Measurements from ENCODE around the gene C2CD4C.
"Not testable (repeated sequence)": the region's sequence is repeated elsewhere in the genome, so short reads cannot be mapped to it uniquely, and the experiment has no call there.

Gene C2CD4C

DNA sequence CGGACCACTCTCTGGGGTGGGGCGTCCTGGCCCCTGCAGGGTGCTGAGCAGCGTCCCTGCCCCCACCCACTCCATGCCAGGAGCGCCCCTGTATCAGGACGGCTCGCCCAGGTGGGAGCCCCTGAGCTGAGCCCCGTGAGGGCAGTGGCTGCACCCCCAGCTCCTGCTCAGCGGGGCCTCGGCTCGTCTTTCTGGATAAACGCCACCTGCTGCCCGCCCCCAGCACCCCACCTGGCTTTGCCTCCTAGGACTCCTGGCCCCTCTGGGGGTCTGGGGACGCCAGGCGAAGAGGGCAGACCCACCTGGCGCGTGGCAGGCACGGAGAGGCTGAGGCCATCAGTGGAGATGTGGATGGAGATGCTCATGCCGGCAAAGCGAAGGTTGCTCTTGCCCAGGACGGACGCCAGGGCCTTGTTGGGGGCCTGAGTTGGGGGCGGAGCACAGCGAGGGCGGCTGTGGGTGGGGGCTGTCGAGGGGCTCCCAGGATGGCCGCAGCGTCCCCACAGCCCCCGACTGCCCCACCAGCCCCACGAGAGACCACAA lies 29.5 kb upstream of the C2CD4C start:
- DNase-seq (ENCODE audit: low read depth in 4 of 4, low spot score in 1 of 4) = no peak

DNA sequence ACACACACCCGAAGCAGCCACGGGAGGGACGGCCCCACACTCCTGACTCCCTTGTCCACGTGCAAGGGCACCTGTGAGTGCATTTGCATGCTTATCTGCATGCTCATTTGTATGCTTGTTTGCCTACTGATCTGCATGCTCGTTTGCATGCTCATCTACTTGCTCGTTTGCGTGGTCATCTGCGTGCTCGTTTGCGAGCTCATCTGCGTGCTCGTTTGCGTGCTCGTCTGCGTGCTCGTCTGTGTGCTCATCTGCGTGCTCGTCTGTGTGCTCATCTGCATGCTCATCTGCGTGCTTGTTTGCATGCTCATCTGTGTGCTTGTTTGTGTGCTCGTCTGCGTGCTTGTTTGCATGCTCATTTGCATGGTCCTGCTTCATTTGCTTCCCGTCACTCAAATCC lies 28.1 kb upstream of the C2CD4C start:
- no peak for DNase-seq (ENCODE audit: low read depth in 4 of 4, low spot score in 1 of 4)

DNA sequence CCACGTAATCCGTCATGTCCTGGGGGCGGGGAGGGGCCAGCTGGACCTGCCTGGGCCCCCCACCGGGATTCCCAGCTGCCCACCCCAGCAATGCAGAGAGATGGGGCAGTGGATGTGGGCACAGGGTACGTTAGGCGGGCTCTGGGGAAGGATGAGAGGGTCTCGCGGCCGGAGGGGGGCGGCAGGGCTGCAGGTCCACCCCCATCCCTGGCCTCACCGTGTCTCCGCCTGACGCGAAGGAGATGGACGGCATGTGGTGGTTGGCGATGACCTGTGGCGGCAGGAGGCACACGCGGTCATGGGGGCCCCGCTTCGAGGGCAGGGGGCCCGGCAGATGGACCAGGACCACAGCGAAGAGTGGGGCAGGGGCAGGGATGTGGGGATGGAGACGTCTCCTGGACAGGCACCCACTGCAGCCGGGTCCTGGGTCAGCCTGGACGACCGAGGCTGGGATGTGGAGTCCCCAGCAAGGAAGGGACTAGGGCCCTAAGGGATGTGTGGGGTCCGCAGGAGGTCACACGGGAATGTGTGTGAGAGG lies 27.5 kb upstream of the C2CD4C start:
- DNase-seq (ENCODE audit: low read depth in 4 of 4, low spot score in 1 of 4) = no peak

DNA sequence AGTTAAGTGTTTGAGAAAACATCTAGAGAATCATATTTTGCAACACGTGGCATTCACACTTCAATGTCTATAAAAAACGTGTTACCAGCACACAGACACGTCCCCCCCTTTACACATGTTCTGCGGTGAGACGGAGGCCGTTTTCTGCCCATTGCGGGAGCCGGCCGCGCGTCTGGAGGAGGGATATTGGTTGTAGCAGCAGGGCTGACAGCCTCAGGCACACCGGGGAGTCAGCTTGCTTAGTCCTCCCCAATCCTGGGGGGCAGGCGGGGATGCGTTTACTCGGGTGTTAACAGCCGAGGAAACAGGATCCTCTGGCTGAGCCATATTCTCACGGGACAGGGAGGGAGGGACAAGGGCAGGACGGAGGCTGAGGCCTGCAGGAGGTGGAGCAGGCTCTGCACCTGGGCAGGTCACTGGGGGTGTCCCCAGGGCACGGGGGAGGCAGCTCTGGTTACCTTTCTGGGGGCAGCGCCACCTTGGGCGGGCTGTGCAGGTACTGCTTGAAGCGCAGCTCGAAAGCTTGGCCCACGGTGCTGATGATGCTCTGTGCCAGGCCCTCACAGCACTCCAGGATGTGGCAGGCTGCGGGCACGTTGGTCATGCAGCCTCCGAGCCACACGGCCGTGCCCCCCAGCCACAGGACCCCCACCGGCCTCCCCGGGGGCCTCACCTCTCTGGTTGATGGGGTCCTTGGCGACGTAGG lies 26.9 kb upstream of the C2CD4C start:
- no peak for DNase-seq (ENCODE audit: low read depth in 4 of 4, low spot score in 1 of 4)

DNA sequence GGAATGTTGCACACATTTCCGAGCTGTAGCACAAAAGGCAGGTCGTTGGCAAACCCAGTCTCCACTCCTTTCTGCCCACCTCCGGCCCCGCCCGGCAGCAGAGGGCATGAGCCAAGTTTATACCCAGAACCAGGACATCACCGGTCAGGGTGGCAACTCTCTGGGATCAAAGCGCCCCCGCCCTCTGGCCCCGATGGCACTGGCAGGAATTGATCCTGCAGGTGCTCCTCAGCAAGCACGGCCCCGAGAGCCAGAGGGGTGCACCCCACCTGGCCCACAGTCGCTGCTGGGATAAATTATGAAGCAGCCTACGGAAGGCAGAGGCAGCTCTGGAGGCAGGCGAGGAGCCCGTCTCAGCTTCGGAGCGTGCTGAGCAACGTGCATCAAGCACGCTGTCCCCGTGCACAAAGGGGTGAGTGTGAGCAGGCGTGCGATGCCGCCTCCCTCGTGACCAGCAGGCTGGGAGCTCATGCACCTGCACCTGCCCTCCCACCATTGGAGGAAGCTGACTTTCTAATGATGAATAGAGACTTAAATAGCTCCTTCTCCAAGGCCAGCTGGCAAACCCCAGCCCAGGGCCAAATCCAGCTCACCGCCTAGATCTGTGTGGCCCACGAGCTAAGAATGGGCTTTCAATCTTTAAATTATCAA lies 26.2 kb upstream of the C2CD4C start:
- DNase-seq (ENCODE audit: low read depth in 4 of 4, low spot score in 1 of 4) = no peak

DNA sequence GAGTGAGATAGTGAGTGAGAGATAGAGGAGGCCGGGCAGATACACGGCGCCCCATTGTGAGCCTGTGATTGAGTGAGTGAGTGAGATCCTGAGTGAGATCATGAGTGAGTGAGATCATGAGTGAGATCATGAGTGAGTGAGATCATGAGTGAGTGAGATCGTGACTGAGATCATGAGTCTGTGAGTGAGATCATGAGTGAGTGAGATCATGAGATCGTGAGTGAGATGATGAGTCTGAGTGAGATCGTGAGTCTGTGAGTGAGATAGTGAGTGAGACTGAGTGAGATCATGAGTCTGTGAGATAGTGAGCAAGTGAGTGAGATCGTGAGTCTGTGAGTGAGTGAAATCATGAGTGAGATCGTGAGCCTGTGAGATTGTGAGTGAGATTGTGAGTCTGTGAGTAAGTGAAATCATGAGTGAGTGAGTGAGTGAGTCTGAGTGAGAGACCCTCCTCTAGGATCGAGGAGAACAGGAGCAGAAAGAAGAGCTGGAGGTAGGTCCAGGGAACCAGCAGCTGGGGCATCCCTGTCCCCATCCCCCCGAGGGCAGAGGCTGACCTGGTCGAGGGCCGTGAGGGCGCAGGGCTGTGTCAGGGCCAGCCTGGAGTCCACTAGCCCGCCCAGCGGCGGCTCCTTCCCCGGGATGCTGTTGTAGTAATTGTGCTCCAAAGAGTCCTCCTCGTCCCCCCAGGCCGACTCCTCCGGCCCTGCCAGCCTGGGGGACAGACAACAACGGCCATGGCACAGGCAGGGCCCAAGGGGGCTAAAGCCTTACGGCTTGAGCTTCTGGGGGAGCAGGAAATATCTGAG lies 25.4 kb upstream of the C2CD4C start:
- no peak for DNase-seq (ENCODE audit: low read depth in 4 of 4, low spot score in 1 of 4)

DNA sequence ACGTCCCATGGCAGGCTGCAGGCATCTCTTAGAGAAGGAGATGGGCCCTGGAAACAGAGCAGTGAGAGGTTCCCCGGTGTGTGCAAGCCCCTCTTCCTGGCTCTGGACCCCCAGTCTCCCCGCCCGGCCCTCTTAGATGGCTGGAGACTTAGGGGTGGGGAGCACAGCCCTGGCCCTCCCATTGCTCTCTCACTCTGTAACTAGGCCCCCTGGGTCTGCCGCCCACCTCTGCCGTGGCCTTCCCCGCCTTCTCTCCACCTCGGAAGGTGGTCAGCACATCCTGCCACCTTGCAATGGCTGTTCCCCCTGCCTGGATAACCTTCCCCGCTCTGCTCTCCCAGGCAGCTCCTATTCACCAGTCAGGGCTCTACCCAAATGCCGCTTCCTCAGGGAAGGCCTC lies 21.8 kb upstream of the C2CD4C start:
- no peak for DNase-seq (ENCODE audit: low read depth in 4 of 4, low spot score in 1 of 4)

DNA sequence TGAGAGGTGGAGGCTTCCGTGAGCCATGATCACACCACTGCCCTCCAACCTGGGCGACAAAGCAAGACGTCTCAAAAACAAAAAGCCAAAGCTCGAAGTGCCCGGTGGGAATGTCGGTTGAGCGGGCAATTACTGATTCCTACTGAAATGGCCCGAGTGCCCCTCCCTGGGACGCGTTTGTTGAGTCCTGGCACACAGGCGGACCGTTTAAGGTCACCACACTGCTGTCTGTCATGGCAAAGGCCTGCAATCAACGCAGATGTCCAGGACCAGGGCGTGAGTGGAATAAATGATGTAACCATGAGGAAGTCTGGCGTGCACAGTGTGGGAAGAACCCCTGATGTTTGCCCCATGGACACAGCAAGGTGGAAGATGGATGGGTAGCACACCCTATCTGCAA lies 19.2 kb upstream of the C2CD4C start:
- DNase-seq (ENCODE audit: low read depth in 4 of 4, low spot score in 1 of 4) = no peak

DNA sequence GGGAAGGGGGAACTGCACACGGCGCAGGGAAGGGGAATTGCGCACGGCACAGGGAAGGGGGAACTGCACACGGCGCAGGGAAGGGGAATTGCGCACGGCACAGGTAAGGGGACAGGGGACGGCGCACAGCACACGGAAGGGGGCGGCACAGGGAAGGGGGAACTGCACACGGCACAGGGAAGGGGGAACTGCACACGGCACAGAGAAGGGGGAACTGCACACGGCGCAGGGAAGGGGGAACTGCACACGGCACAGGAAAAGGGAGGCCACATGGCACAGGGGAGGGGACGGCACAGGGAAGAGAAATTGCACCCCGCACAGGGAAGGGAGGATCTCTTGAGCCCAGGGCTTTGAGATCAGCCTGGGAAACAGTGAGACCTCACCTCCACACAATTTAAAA lies 18.7 kb upstream of the C2CD4C start:
- DNase-seq (ENCODE audit: low read depth in 4 of 4, low spot score in 1 of 4) = not testable (repeated sequence)

DNA sequence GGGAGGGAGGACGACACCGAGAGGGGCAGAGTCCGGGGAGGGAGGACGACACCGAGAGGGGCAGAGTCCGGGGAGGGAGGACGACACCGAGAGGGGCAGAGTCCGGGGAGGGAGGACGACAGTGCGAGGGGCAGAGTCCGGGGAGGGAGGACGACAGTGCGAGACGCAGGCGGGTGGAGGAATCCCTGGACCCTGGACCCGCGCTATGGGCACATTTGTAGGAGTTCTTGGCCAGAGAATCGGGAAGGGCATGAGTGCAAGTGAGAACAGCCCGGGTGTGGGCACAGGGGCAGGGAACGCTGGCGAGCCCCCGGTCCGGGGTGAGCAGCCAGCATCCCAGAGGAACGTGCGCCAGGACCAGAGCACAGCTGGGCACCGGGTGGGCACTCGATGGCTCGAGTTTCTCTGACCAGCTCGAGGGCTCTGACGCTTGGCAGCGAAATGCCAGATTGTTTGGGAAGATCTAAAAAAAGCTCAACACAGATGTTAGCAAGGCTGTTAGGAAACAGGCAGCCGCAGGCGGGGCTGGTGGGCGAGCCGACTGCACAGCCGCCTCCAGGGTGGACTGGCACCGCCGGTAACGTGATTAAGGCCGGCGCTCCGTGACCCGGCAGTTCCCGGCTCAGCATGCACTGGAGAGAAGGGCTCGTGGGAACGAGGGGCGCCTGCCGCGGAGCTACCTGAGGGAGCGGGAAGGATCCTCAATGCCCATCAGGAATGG lies 17.9 kb upstream of the C2CD4C start:
- DNase-seq (ENCODE audit: low read depth in 4 of 4, low spot score in 1 of 4) = no peak

DNA sequence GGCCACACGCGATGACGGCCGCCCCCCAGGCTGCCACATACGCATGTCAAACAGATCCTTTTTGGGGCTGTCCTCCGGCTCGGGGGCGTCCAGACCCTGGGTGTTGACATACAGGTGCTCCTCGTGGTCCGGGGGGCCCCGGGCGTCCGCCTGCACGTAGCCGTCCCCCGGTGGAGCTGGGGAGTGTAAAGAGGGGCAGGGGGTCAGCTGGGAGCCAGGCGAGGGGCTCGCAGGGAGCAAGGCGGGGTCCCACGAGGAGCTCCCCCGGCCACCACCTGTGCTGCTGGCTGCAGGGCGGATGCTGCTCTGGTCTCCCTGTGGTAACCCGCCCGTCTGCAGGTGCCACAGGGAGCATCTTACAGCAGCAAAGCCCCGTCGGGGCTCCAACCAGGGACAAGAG lies 16.1 kb upstream of the C2CD4C start:
- DNase-seq (ENCODE audit: low read depth in 4 of 4, low spot score in 1 of 4) = no peak

DNA sequence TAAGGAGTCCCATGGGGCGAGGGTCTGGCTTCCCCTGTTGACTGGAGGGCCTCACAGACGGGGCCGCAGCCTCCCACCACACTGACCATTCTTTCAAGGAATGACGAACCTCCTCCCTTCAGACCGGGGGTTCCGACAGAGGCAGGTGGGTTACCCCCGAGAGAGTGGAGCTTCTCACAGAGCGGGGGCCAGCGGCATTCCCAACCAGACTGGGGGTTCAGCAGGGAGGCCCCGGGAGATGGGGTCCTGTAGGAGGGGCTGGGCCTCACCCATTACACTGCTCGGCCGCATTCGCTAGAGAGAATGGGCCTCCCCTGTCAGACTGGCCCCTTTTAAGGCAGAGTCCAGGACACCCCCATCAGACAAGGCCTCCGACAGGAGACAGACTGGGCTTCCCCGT lies 15.6 kb upstream of the C2CD4C start:
- no peak for DNase-seq (ENCODE audit: low read depth in 4 of 4, low spot score in 1 of 4)

DNA sequence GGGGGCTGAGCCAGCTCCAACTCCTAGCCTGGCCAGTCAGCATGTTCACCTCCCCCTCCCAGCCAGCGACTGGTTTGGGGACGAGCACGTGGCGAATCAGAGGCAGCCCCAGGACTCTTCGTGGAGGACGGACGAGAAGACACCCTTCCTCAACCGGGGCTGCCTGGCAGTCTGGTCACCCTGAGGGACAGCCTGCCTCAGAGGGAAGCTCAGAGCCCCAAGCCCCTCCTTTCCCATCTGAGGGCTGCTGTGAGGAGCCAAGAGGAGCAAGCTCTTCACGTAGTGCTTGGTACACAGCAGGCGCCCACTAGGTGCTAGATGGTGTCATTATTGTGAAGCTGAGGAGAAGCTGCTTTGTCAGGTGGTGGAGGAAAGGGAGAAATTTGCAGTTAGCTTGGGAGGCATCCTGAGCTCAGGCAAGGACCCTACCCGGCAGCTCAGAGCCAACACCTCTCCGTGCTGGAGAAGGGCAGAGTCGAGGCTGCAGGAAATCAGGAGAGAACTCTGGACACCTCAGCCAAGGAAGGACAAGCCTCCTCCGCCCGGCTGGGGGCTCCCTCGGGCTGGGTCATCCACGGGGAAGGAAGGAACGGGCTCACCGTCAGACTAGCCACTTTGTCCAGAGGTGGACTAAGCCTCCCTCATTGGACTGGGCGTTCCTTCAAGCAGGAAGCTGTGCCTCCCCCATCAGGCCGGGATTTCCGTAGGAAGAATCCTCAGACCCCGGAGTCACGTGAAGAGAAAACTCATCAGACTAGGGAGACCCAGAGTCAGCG lies 14.9 kb upstream of the C2CD4C start:
- no peak for DNase-seq (ENCODE audit: low read depth in 4 of 4, low spot score in 1 of 4)

DNA sequence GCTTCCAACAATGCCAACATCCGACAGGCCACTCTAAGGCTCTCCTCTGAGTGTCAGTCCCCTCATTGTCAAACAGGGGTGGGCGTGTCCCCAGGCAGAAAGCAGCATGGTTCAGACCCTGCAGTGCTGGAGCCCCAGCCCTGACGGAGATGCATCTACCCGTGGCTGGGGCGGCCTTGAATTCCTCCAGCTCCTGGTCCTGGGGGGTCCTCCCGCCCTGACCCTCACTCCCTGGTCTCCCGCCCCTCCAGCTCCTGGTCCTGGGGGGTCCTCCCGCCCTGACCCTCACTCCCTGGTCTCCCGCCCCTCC lies 13.9 kb upstream of the C2CD4C start:
- not testable (repeated sequence) for DNase-seq (ENCODE audit: low read depth in 4 of 4, low spot score in 1 of 4)

DNA sequence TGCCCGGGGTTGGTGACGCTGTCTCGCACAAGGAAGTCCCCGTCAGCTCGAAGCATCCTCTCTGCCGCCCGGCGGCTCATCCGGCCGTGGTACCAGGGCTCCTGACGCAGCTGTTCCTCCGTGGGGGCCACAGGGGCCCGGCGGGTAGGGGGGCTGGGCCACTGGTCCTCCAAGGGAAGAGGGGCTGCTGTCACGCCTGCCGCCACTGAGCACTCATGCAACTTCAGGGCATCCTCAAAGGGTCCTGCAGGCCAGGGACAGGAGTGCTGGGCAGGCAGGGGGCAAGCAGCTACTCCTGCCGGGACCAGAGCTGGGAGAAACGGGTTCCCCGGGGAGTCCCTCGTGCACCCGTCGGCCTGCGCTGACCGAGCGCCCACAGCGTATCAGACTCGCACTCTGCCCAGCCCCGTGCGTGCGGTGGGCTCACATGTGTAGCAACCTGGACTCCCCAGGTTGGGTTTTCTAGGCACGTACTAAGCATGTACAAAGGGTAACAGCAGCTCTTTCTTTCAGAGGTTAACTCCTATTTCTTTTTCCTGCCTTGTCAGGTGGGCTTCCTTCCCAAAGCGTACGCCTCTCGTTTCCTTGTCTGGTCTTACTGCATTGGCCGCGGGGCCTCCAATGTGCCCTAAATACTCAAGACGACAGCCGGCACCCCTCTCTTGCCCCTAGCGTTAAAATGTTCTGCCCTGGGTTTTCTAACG lies 13.4 kb upstream of the C2CD4C start:
- DNase-seq (ENCODE audit: low read depth in 4 of 4, low spot score in 1 of 4) = no peak

DNA sequence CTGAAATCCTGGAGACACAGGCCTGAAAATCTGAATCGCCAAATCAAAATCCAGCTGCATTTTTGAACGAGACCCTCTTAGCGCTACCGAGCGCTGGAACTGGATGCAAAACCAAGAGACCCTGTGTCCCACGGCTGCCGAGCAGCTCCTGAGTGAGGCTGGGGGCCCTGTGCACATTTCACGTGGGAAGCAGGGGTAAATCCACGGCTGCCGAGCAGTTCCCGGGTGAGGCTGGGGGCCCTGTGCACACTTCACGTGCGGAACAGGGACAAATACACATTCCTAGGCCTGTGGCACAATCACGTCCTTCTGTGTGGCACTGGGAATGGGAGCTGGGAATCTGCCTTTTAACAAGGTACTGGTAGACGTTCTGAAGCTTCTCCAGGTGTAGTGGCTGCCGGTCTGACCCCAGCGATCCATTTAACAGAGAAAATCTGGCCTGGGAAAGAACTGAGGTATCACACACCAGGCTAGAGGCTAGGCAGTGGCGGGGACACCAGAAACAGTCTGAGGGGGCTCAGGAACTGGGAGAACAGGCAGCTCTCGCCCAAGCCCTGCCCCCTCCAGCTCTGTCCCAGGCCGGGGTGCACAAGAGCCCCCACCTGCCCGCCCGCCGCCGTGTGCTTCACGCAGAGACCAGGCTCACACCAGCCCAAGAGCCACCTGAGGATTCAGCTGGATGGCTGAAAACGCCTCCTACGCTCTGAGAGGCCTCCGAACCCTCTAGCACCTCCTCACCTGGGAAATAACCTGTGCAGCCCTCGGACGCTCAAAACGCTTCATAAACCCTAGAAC lies 11.0 kb upstream of the C2CD4C start:
- DNase-seq (ENCODE audit: low read depth in 4 of 4, low spot score in 1 of 4) = no peak

DNA sequence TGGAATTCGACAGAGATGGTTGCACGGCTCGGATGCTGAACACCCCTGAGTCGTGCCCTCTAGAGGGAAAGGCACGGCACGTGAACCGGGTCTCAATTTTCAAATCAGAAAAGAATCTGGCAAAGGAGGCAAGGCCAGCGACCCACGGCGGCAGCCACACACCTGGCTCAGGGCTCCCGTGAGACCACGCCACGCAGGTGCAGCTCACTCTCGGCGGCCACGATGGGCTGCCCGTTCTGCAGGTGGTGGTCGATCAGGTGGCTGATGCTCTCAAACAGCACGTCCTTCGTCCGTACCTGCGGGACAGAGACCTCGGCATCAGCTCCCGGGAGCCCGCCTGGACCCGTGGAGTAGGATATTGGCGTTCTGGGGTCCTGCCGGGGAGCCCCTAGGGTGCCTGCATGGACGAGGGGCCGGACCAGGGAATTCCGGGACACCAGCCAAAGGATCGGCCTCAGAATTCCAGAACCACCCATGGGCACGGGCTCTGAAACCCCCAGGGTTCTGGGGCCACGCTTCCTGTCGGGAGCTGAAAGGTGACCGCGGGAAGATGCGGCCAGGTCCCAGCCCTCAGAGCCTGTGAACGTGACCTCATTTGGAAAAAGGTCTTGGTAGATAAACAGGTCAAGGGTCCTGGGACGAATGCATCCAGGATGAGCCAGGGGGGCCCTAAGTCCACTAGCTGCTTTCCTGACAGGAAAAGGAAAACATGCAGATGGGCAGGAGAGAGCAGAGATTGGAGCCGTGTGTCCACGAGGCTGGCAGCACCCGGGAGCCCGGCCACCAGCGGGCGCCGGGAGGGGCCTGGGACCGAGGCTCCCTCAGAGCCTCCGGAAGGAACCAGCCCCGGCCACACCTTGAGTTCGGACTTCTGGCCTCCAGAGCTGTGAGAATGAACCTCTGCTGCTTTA lies 10.1 kb upstream of the C2CD4C start:
- DNase-seq (ENCODE audit: low read depth in 4 of 4, low spot score in 1 of 4) = no peak

DNA sequence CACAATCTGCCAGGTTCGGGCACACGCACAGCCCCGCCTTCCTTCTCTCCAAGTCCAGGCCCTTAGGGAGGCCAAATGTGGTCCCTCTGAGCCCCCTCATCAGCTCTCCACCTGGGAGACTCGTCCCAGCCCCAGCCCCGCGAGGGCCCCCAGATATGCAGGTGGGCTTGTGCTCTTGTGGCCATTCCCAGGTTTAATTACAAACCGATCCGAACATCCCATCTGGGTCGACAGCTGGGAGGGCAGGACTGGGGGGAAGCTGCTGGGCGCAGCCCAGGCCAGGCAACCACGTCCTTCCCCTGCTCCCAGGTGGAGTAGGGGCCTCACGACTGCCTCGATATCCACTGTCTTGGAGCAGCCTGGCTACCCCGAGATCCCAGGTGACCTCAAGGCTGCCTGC lies 7.5 kb upstream of the C2CD4C start:
- DNase-seq (ENCODE audit: low read depth in 4 of 4, low spot score in 1 of 4) = no peak

All from stimulated activated CD4-positive, alpha-beta T cell treated with anti-CD3 and anti-CD28 coated beads, Interleukin-1b, Interleukin-23, amount 100 ng/mL, for 24 hours (primary cell).